IPS-11a (cell line): Measurements from ENCODE around the gene NTMT1.

Experiments
- H3K4me3 ChIP-seq: one replicate; pipeline ENCODE4 v1.5.1; 2013; ENCODE audit warnings: low read depth, low read length, control low read depth

NTMT1 gene

DNA sequence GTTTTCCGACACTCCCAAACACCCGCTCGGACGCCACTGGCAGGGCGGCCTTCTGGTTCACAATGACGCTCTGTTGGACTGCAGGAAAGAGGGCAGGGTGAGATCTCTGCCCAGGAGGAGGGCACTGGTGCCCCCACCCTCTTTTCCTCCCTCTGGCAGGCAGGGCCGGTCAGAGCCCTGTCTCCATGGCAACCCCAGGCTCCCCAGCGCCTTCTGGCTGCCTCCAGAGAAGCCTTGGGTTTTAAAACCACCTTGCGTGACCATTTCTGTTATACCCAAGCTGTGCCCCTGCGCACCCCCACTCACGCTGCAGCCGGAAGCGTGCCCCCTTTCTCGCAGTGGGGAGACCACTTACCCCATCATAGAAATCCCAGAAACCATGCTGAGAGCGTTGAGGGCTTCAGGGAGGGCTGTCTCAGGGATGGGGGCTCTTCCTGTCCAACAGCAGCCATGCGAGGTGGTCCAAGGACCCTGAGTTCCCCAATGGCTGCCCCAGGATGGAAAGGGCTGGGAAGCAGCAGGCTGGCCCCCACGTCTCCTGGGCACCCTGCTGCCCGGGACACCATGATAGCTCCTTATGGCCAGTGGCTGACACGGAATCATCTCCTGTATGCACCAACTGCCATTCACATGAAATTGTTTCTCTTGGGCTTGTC, 12.3 kb upstream of the NTMT1 start:
- H3K4me3 ChIP-seq, result no peak overlapping the region

GRCh38 chr9:129614932-129615331, 11.0 kb upstream of the NTMT1 start:
- H3K4me3 ChIP-seq, result no peak overlapping the region

DNA sequence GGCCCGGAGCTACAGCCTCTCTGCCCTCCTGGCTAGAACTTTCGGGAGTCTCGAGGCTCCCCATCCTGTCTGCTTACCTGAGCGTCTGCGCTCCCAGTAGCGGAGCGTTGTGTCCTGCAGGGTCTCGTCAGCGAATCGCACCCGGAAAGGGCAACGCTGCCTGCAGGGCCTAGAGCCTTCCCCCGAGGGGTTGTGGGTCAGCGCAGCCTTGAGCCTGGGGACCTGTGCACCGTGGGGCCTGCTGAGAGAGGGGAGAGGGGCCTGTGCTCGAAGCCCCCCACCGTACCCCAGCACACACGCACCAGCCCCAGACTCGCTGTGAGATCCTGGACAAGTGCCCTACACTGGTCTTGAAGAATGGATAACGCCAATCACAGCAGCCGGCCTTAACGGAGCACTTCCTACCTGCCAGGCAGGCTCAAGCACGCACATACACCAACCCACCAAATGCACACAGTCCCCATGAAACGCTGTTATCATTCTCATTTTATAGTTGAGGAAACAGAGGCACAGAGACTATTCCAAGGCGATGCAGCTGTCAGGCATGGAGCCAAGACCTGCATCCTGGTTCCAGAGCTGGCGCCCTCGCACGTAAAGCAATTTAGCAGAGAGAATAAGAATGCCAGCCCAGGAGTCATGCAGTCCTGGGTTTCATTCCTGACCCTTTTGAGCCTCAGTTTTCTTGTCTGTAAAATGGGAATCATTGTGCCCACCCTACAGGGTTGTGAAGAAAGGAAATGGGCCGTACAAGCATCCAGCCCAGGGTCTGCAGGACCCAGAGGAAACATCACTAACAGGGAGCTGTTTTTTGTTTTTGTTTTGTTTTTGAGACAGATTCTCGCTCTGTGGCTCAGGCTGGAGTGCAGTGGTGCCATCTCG, 10.3 kb upstream of the NTMT1 start:
- H3K4me3 ChIP-seq, result no peak overlapping the region

GRCh38 chr9:129617167-129617566, 8.8 kb upstream of the NTMT1 start:
- H3K4me3 ChIP-seq, result no peak overlapping the region

- peak overlapping the region; percentile 43 for H3K4me3 ChIP-seq
Measured at GRCh38 chr9:129619787-129620668, 5.9 kb upstream of the NTMT1 start.

GRCh38 chr9:129620669-129621295, 5.2 kb upstream of the NTMT1 start, which contains the start of gene C9orf50:
Gene C9orf50 (minus strand): TSS chr9:129621101. CDS start chr9:129620574, 527 bp downstream.
- H3K4me3 ChIP-seq, result peak within 1 kb of the TSS; percentile 43

DNA sequence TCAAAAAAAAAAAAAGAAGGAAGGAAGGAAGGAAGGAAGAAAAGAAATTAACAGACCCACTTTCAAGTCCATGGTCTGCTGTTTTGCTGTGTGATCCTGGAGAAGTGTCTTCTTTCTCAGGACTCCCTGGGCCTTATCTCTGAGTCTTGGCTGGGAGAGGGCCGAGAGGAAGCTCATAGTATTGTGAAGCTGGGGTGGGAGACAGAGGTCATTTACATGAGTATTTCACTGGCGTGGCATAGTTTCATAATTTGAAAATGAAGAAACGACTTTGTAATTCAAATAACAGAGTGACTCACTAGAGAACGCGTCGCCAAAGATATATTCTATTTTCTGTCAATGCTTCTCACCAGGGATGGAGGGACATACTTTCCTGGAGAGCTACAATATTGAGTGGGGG, 2.6 kb upstream of the NTMT1 start:
- no peak overlapping the region for H3K4me3 ChIP-seq

GRCh38 chr9:129624168-129624759, 1.7 kb upstream of the NTMT1 start:
- H3K4me3 ChIP-seq, result no peak overlapping the region

DNA sequence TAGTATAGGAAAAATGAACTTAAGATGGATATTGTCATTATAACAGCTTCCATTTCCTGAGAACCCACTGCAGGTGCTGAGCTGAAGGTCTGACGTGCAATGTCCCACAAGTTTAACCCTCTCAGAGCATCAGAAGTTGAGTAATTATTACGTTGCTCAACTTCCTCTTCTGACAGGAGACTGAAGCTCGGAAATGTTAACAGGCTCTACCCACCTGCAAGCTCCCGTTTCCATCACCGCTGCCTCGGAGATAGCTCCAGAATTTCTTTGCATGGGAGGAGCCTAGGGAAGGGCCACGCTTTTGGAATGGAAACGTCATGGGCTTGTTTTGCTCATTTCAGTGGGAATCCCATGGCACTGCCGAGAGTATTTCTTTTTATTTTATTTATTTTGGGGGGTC, 1.0 kb upstream of the NTMT1 start:
- no peak overlapping the region for H3K4me3 ChIP-seq

- peak overlapping the region; percentile 85 for H3K4me3 ChIP-seq
Measured at GRCh38 chr9:129626625-129627284, 792 bp downstream of the NTMT1 start.

DNA sequence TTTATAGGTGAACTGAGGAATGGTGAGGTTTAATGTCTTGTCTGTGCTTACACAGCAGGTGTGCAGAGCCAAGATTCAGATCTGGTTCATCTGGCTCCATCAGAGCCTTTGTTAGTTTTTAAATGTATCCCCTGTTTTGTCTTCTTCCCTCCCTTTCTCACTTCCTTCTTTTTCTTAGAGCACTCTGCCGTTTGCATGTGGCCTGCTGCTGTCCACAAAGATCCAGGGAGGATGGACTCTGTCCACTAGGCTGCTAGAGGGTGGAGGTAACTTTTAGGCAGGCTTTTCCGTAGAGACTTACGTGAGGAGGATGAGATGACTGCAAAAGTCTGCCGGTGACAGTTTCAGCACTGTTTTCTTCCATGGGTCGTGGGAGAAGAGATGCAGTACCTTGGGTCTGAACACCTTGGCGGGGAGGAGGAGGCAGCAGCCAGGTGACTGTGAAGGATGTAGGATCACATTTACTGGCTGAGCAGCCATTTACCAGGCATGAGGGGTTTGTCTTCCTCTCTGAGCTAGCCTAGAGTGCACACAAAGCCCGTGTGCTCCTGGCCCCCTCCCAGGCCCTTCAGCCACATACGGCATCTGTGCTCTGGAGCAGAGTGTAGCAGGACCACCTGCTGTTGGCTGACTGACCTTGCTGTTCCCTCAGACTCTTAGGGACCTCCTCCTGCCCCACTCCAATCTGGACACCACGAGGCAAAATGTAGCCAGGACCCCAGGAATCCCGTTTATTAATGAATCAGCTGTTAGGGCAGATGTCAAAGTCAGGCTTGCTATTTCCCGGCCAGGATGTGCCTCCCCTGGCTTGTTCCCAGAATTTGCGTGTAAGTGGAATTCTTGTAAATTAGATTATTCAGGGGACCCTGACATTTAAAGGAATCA, 1.8 kb downstream of the NTMT1 start:
- no peak overlapping the region for H3K4me3 ChIP-seq

DNA sequence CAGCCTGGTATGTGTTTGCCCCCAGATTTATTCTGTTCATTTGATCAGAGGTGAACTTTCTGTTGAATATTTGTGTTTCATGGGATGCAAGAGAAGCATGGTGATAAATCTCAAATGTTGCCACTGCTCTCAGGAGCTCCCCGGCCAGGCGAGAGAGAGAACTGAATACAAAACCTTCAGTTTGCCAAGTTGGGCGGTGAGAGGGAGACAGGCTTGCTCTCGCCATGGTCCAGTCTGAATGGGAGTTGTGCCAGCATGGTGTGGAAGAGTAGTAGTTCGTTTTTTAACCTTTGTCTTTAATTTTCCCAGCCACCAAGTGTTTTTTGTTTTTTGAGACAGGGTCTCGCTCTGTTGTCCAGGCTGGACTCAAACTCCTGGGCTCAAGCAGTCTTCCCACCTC, 2.7 kb downstream of the NTMT1 start:
- no peak overlapping the region for H3K4me3 ChIP-seq

- no peak overlapping the region for H3K4me3 ChIP-seq
Measured at GRCh38 chr9:129629251-129629820, 3.4 kb downstream of the NTMT1 start.

DNA sequence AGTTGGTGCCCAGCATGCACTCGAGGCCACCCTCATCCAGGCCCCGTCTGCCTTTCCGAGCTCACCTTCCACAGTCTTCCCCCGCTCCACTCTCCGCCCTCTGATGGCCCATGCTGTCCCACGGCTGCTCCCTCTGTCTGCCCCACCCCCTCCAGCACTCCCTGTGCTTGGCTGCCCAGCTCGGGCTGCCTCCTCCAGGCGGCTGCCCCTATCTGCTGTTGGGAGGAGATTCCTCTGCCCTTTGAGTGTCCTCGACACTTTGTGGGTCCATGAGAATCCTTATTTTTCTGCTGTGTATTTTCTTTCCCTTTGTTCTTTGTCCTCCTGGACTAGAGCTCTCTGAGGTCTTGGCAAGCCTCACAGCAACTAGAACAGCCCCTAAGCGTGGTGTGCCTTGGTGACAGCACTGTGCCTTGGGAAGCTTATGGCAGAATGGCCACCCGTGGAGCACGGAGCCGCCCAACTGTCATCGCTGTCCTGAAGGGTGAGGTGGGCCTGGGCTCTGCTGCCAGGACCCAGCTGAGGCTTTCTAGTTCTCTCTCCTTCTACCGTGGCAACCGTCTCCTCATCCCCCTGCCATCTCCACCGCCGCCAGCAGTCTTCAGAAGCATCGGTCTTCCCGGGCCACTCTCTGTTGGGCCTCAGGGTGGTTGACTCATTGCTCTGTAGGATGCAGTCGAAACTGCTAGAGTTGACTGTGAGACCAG, 5.2 kb downstream of the NTMT1 start:
- no peak overlapping the region for H3K4me3 ChIP-seq

- no peak overlapping the region for H3K4me3 ChIP-seq
Measured at GRCh38 chr9:129631674-129632129, 5.7 kb downstream of the NTMT1 start.

GRCh38 chr9:129632460-129632859, 6.5 kb downstream of the NTMT1 start:
- no peak overlapping the region for H3K4me3 ChIP-seq

GRCh38 chr9:129633207-129633606, 7.2 kb downstream of the NTMT1 start:
- H3K4me3 ChIP-seq, result no peak overlapping the region

DNA sequence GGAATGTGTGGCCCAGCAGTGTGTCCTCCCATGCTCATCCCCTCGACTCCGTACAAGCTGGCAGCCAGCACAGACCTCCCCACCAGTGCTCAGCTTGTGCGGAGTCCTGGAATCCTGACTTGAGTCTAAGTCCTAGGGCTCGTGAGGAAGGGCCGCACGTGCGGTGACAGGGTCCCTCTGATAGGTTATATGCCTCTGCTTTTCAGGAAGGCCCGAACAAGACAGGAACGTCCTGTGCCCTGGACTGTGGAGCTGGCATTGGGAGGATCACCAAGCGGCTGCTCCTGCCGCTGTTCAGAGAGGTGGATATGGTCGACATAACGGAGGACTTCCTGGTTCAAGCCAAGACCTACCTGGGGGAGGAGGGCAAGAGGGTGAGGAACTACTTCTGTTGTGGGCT, 7.9 kb downstream of the NTMT1 start:
- no peak overlapping the region for H3K4me3 ChIP-seq
